Regular cardiac myocyte (primary cell): Measurements from ENCODE around the gene CNRIP1. TPM values are rescaled to one million over a fixed set of nuclear protein-coding genes. Genes with fewer than 3 reads are reported as not detected.

Experiments used
- total RNA-seq: library from RNA; depleted of rRNA; stranded (reverse); fragments of >200 nt; gene quantifications from 2 replicates; pipeline ENCODE4 v1.2.3, GENCODE V29; 2014

CNRIP1 gene, protein sequence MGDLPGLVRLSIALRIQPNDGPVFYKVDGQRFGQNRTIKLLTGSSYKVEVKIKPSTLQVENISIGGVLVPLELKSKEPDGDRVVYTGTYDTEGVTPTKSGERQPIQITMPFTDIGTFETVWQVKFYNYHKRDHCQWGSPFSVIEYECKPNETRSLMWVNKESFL
- 16.9 and 32.2 TPM in 2 replicates for total RNA-seq

DNA sequence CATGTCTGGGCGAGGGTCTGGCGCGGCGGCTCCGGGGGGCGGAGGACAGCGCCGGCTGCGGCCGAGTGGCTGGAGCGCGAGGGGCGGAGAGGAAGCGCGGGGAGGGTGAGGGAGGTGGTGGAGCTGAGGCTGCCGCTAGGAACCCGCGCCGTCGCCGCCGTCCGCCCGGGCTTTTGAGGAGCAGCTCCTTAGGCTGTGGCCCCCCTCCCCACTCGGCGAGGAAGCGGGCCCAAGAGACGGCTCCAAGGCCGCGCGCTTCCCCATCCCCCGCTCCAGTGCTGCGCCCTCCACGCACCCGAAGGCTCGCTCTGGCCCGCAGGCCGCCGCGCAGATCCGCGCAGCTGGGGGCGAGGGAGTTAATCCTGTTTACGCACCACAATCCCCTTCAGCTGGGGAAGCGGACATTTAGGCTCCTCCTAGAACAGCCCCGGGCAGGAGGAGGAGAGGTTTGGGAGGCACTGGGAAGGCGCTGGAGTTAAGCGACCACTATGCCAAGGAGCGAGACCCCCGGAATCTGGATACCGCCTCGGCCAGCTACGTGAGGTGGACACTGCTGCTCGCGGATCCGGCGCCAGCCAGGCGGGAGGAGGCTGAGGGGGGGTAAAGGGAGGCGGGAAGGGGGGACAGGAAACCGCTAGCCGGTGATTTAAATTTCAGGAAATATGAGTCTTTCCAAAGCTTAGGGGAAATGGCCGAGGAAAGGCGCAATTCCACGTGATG lies at the start of gene CNRIP1:
TSS of gene CNRIP1 (minus strand) at position 552 of the 720 bp plus-strand sequence. CDS start at position 3, 549 bp downstream.

DNA sequence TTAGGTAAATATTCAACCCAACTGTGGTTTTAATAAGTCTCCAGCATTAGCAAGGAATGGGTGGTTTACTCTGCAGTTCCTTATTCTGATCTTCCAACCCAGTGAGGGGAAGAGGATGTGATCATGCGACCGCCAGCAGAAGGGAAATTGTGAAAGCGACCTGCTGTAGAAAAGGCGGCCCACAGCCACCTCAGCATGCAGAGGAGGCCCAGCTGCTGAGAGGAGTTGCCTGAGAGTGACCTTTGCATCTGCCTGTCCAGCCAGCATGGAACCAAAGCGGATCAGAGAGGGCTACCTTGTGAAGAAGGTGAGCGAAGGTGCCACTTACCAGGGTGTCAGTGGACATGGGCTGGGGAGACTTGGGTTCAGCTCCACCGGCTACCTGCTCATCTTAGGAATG lies 45.3 kb upstream of the CNRIP1 start, which contains the start of gene PLEK:
TSS of gene PLEK (plus strand) at position 196 of the 400 bp plus-strand sequence. CDS start at position 266, 70 bp downstream.

GRCh38 chr2:68252400-68253218 lies 67.1 kb downstream of the CNRIP1 start, which contains the start of gene PPP3R1:
TSS of gene PPP3R1 (minus strand) at chr2:68252532. CDS start at chr2:68252127, 405 bp downstream.

Other genes with a start within 250 kb of the CNRIP1 start
- gene PNO1, start 162.1 kb downstream of the CNRIP1 start, total RNA-seq: 12.4 and 30.9 TPM in 2 replicates
- 20.6 and 28.8 TPM in 2 replicates for gene PPP3R1, start 67.4 kb downstream of the CNRIP1 start, total RNA-seq
- gene PLEK, start 45.3 kb upstream of the CNRIP1 start, total RNA-seq: under 0.01 TPM in 2 replicates
- gene FBXO48, start 147.3 kb upstream of the CNRIP1 start, total RNA-seq: 0.28 and 0.58 TPM in 2 replicates
- gene APLF, start 147.6 kb upstream of the CNRIP1 start, total RNA-seq: 3.5 and 13.2 TPM in 2 replicates